Stimulated activated CD4-positive, alpha-beta T cell treated with anti-CD3 and anti-CD28 coated beads, Interleukin-15, amount 100 ng/mL, for 24 hours (primary cell): ENCODE measurements around the gene DNAJC5G.
"Not testable (repeated sequence)": the region's sequence is repeated elsewhere in the genome, so short reads cannot be mapped to it uniquely, and the experiment has no call there.

Source experiments
- DNase-seq: peaks from one replicate; pipeline ENCODE4 v3.0.0-alpha.2; 2020

Gene DNAJC5G

GRCh38 chr2:27313882-27314645 lies 38.8 kb downstream of the DNAJC5G start:
- no peak for DNase-seq

GRCh38 chr2:27314709-27315108 lies 39.5 kb downstream of the DNAJC5G start:
- no peak for DNase-seq

GRCh38 chr2:27315122-27315521 lies 39.9 kb downstream of the DNAJC5G start:
- no peak for DNase-seq

GRCh38 chr2:27316655-27317412 lies 41.6 kb downstream of the DNAJC5G start:
- no peak for DNase-seq

- DNase-seq, result not testable (repeated sequence)
Observed at GRCh38 chr2:27319839-27320238, 44.6 kb downstream of the DNAJC5G start.

- no peak for DNase-seq
Observed at GRCh38 chr2:27320958-27321543, 45.8 kb downstream of the DNAJC5G start.

- DNase-seq, result peak; percentile 25
Observed at GRCh38 chr2:27322301-27322765, 47.1 kb downstream of the DNAJC5G start.

- DNase-seq, result peak; percentile 94
Observed at GRCh38 chr2:27322766-27323595, 47.7 kb downstream of the DNAJC5G start, which contains the start of gene MPV17. Gene MPV17, minus strand, starts transcription at chr2:27323097. Its CDS starts 580 bp downstream, at chr2:27322517.

GRCh38 chr2:27323596-27324285 lies 48.5 kb downstream of the DNAJC5G start:
- DNase-seq, result no peak

- no peak for DNase-seq
Observed at GRCh38 chr2:27324720-27325119, 49.5 kb downstream of the DNAJC5G start.
